AG08396 (cell line): Measurements from ENCODE around the gene AHNAK.

Experiments used
- DNase-seq: peaks from one replicate; pipeline ENCODE4 v3.0.0; 2012; ENCODE audit warnings: low spot score, mixed read lengths

The AHNAK gene

DNA sequence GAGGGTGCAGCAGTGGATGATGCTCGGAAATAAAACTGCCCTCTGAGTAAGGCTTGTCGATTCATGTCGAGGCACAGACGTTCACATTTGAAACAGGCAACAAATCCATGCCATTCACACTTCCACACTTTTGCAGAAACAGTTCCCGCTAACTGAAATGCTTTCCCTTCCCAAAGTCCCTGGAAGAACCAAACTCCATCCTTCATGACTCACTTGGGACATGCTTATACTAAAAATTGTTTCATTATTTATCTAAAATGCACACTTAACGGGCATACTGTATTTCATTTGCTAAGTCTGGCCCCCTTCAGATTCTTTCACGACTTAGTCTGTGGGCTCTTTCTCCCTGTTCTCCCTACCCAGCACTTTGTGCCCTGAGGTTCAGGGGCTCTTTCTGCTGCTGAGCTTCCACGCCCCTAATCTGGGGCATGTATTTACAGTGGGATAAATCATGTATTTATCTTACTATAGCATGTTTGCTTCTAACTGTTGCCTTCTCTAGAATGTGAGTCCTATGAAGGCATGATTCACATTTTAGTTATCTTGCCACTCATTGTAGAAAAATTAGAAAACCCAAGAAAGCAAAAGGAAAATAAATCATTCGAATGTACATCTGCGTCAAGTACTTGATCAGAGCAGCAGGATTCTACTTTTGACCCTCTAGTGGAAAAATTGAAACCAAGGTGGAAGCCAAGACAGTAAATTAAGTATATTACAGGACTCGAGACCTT is 115.3 kb downstream of the AHNAK start:
- peak; percentile 58 for DNase-seq

DNA sequence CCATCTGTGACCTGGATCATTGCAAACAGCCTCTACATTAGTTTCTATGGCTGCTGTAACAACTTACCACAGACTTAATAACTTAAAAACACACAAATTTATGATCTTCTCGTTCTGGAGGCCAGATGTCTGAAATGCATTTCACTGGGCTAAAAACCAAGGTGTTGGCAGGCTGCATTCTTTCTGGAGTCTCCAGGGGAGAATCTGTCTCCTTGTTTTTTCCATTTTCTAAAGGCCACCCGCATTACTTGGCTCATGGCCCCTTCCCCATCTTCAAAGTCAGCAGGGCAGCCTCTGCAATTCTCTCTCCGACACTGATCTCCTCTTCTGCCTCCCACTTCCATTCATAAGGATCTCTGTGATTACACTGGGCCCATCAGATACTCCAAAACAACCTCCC is 116.2 kb downstream of the AHNAK start:
- DNase-seq, result no peak

DNA sequence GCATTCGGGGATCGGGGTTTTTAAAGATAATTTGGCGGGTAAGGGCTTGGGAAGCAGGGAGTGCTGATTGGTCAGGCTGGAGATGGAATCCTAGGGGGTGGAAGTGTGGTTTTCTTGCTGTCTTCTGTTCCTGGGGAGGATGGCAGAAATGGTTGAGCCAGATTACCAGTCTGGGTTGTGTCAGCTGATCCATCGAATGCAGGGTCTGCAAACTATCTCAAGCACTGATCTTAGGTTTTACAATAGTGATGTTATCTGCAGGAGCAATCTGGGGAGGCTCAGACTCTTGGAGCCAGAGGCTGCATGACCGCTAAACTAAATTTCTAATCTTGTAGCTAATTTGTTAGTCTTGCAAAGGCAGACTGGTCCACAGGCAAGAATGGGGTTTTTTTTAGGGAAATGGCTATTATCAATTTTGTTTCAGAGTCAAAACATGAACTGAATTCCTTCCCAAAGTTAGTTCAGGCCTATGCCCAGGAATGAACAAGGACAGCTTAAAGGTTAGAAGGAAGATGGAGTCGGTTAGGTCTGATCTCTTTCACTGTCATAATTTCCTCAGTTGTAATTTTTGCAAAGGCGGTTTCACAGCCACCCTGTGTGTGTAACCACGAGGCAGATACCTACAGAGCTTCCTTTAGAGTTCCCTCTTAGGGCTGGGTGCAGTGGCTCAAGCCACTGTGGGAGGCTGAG is 117.6 kb downstream of the AHNAK start:
- DNase-seq, result no peak

DNA sequence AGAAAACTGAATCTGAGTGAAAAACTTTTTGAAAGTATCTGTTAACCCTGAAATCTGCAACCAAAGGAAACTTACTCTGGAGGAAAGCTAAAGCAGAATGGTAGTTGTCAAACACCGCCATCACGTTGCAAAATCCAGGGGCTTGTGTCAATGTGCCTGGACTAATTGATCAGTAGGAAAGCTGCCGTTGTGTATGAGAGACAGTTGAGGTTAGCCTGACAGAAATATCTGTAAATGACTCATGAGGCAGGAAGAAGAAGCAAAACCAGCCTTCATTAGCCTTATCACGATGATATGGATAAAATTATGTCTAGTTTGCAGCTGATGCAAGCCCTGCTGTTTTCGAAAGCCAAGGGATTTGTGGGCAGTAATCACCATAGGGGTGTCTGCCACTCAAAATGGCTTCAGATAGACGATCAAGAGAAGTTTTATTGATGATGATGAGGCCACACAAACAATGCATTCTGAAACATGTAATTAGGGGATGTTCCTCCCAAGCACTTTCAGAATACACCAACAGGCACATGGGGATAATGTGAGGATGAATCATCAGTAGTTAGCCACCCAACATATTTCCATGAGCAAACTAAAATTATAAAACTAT is 118.9 kb downstream of the AHNAK start:
- DNase-seq, result no peak

DNA sequence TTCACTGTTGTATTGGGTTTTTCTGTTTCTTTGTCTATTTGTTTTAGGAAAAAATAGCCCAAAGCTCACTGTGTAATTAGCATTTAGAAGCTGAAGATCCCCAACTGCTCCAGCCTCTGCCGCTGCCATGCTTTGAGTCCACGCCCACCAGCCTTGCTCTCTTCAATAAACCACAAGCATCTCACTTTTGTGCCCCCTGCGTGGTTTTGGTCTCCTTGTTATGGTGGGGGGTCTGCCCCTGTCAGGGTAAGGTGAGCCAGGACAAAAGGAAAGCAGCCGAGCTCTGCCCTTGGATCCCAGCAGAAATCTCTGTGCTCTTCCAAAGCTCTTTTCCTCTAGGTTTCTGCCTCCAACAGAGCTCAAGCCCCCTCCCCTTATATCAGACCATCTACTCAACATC is 123.6 kb downstream of the AHNAK start:
- DNase-seq, result no peak

DNA sequence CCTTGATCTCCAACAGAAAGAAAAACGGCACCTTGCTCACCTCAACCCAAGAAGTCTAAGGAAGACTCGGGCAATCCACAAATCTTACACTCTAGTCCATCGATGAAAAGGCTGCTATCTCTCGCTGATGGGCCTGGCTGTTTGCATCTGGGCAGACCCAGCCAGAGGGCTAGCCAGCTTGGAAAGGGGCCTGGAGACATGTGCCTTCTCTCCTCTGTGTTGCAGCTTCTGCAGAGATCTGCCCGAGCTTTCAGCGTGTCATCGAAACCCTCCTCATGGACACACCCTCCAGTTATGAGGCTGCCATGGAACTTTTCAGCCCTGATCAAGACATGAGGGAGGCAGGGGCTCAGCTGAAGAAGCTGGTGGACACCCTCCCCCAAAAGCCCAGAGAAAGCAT is 124.6 kb downstream of the AHNAK start:
- no peak for DNase-seq

DNA sequence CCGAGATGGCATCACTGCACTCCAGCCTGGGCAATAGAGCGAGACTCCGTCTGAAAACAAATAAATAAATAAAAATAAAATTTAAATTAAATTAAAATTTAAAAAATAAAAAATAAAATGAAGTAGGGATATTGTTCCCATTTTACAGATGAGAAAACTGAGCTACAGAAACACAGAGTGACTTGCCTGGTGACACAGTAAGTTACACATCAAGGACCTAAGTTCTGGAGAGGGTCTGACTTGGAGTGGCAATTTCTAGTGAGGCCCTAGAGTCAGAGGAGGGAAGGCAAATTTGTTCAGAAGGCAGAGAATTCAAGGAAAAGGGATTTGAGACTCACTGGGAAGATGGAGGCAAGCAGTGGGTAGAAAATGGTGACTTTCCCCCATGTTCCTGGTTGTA is 125.7 kb downstream of the AHNAK start:
- DNase-seq, result no peak

DNA sequence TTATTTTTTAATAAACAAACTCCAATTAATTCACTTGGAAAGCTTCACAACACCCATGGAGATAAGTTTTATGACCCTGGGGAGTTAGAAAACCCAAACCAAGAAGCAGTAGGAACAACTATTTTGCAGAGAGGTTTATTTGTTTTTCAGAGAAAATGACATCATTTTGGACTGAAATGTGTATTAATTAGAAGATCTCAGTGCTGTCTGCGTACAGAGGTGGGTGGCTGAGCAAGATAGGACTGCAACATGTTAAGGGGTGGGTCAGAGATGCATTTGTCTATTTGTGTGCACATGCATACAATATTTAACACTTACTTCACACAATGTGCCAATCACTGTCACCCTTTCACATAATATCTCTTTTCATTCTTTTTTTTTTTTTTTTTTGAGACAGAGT is 126.7 kb downstream of the AHNAK start:
- DNase-seq, result no peak

DNA sequence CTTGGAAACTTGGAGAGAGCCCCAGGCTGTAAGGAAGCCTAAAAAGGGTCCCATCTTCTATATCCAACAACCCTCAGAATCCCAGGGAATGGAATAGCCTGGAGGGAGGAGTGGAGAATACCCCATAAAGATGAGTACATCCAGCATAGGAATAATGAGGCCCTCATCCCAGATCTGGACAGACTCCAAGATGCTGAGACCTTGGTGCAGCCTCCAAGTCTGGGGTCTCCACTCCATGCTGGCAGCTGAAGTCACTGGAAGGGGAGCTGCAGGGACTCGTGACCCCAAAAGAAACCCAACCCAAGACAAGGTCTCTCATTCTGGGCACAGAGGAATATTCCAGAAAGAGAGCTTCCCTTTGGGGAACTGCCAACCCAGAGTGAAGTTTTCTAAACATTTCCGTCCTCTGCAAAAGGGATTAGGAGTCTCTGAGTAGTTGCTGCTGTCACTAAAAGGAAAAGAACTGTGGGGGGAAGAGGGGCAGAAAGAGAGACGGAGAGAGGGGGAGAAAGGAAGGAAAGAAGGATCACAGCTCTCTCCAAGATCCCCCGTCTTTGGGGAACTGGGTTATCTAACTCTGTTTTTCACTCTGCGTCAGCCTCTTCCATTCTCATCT is 127.2 kb downstream of the AHNAK start:
- no peak for DNase-seq

DNA sequence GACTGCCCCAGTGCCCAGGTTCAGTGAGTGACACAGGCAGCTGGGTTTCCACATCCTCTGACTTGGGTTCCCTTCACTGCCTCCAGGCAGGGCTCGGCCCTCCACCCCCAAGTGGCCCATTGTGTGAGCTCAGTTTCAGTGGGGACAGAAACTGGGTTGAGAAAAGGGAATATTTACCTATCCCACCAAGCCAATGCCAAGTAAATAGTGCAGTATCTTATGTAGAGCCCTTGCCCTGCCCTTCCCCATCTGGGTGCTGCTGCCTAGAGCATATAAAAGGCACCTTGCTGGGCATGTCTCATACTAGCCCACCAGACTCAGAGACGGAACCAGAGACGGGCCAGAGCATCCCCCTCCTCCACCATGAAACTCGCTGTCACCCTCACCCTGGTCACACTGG is 127.9 kb downstream of the AHNAK start, which contains the start of gene SCGB1A1:
TSS of gene SCGB1A1 (plus strand) at position 301 of the 400 bp plus-strand sequence. CDS start at position 364, 63 bp downstream.
- no peak for DNase-seq

DNA sequence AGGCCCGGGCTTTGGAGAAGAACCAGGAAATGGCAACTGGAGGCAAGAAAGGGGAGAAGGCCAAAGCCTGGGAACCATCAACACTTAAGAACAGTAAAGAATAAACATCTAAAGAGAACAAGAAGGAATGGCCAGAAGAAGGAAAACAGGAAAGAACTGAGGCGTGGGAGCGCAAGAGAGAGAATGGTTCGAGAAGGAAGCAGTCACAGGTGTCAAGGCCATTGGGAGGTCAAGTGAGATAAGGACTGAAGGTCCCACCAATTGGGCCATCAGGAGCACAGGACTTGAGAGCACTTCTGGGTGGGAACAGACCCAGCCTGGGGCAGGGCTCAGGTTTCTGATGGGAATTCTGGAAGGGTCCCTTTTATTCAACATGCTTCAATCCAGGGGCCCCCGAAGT is 128.5 kb downstream of the AHNAK start:
- no peak for DNase-seq

DNA sequence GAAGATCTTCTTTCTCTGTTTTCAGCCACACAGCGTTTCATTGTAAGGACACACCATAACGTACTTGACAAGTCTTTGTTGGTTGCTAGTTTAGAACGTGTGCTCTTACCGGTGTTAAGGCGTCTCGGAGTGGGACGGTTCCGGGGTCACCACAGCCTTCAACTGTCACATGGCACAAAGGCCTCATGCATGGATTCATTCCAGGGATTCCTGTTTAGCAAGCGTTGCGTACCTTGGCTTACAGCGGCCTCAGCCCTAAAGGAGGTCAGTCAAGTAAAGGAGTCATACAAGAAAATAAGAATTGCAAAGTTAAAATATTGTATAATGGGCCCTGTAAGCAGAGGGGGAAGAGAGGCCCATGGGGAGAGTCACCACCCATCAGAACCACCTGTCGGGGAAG is 130.0 kb downstream of the AHNAK start:
- DNase-seq, result no peak

DNA sequence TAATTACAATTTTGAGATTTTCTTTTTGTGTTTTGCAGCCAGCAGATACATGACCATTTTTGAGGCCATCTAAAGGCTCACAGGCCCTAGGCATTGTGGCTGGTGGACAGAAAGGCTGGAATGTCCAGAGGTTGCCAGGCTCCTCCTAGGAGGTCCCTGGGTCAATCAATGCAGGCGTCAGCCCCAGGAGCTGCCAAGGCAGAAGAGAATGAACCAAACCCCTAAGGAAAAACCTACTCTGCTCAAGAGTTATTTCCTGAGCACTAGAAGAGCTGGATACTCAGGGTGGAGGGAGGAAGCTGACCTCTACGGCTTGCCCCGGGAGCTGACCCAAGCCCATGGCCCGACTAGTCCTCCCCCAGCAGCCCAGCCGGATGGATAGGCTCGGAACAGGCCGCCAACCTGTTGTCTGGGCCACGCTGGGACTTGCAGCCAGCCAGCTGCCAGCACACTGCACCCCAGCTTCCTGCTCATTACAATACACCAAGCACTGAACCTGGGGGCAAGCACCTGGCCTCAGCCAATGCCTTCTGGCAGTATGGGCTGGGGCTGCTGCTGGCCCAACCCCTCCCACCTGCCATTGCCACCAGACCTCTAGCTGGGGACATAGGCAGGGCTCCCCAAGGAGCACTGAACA is 133.4 kb downstream of the AHNAK start:
- no peak for DNase-seq

DNA sequence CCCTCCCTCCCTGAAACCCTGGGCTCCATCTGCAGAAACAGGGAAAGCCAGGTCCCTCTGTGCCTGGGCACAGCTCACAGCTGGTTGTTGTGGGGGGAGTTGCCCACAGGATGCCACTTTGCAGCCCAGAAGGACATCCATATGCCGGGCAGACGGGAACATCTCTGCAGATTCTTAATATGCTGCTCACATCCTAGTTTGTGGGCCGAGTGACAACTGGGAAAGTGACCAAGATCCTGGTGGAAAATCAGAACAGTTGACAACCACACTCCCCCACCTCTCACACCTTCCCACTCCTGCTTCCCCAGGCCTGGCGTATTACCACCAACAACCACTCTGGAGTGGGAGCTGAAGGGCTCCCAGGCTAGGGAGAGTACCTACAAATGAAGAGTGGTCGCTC is 135.1 kb downstream of the AHNAK start:
- DNase-seq, result no peak

DNA sequence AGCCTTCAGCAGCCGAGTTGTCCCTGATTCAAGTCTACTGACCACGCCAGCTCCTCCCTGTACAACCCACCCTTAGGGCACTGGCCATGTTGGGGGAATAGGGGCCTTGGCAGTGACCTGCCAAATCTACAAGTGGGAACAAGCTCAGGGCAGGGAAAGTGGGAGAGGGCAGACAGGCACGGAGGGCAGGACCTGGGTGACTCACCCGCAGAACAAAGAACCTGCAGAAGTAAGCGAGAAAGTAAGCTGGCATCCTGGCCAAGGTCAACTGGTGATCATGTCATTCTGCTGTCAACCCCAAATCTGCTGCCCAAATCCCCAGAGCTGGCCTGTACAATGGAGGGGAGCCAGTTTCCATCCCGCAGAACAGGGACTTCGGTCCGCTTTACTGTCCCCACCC is 135.6 kb downstream of the AHNAK start:
- DNase-seq, result no peak

DNA sequence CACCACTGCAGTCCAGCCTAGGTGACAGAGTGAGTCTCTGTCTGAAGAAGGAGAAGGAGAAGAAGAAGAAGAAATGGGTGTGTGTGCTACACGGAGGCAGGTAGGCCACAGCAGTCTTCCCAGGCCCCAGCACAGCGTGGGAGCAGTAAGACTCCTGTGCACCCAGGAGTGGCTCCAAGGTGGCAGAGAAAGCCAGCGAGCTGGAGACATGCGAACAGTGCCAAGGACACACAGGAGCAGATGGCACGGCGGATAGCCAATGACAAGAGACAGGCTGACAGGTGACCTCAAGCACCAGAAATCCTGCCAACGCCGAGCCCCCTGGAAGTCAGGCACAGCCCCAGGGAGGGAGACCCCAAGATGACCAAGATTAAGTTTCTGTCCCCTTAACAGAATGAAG is 136.8 kb downstream of the AHNAK start:
- no peak for DNase-seq

DNA sequence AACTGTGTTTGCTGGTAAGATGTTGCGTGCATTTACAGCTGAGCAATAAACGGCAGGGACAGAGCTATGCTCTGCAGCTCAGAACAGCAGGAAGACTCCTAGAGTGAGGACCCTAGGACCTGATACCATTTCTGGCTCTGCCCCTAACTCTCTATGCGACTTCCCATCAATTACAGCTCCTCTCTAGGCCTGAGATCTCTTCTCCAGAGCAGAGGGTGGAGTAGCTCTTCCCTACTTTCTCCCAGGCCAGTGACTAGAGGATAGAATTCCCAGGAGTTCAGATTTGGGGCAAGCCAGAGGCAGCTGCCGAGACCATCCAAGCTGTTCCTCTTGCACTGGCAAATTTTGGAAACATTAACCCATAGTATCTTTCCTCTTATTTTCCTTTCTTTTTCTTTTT is 140.6 kb downstream of the AHNAK start:
- DNase-seq, result no peak

DNA sequence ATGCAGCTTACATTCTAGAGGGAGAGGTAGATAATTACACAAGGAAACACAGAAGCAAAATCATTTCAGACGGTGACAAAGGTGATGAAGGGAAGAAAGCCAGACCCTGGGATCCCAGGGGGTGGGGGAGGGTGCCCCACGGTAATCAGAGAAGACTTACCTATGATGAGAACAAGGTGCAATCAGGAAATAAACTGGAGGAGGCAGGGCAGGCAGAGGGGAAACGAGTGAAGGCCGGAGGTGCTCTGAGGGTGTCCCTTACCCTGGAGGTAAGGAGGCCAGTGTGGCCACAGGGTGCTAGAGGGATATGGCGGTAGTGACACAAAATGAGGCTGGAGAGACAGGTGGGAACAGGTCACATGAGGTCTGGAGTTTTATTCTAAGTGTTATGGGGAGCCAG is 141.7 kb downstream of the AHNAK start:
- no peak for DNase-seq

DNA sequence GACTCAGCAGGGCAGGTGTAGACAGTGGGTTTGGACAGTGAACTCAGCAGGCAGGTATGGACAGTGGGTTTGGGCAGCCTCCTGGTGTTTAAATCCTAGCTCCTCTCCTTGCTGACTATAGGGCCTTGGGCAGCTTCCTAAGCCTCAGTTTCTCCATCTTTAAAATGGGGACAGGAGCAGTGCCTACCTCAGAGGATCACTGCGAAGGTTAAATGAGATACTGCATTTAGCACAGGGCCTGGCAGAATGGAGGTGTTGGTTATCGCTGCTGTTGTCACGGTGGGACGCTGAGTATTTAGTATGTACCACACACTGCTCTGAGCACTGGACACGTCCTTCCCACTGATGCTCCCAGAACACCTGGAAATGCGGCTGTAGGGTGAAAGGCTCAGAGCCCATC is 142.2 kb downstream of the AHNAK start:
- no peak for DNase-seq

DNA sequence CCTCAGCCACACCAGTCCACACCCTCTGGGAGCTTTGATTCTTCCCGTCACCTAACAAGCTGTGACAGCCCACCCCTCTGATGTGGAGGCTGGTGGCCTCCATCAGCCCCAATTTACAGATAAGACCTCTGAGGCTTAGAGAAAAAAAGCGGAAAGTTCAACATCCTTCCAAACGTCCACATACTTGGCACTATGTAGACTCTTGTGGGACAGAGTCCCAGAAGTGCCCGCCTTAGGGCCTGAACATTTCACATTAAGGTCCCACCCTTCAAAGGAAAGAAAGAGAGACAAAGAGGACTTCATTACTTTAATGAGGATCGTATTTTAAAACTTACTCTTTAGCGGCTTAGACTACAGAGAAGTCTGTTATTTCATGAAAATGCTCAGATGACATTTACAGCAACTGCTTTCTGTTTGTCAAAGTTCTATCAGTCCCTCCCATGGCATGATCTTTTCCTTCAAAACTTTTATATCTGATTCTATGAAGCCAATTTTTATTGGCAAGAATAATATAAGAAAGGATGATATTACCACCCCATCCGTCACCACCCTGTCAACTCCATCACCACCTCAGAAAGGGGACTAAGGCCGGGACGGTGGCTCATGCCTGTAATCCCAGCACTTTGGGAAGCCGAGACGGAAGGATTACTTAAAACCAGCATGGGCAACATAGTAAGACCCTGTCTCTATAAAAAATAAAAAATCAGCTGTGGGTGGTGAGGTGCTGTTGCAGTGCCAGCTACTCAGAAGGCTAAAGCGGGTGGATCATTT is 143.5 kb downstream of the AHNAK start:
- no peak for DNase-seq

DNA sequence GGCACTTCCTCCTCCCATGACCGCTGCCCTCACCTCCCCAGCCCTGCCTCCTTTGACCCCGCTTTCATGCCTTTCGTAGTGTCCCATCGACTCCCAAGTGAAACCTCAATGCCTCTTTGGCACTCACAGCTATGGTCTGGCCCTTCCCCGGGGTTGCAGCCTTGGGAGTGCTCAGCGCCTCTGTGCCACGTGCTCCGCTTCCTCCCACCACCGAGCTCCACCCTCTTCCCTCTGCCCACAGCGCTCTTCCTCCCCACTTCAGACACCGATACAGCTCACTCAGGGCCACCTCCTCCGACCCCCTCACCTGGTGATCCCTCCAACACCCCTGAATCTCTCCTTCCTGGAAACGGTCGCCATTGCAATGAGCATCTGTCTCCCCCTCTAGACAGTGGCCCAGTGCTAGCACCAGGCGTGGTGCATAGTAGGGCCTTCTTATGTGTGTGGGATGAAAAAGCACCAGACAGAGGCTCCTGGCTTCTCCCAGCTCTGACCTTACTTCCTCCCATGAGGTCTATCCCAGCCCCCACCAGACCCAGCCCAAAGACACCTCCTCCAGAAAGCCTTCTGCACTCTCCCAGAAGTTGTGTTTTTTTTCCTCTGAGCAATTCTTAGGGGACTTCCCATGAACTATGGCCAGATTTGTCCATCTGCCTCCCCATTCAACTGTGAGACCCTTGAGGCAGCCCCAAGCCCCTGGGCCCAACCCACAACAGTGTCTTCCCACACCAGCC is 144.2 kb downstream of the AHNAK start:
- DNase-seq, result no peak
